AG09309 (cell line): ENCODE results near the gene EIF4H.

Experiments
- DNase-seq: peaks from one replicate; pipeline ENCODE4 v3.0.0-alpha.2; 2010; ENCODE audit warnings: low read depth
- H3K4me3 ChIP-seq: 2 replicates; pipeline ENCODE4 v1.5.1; 2011; ENCODE audit warnings: mild to moderate bottlenecking, low read depth, low read length, moderate library complexity; ENCODE audit not compliant: control insufficient read depth
- TF ChIP-seq, protein P1 (sequence below): IDR thresholded peaks from 2 replicates; pipeline ENCODE4 v1.5.1; 2011; ENCODE audit warnings: mild to moderate bottlenecking, low read depth, low read length, inconsistent platforms; ENCODE audit not compliant: insufficient read depth, control insufficient read depth; ENCODE audit errors: missing control alignments

Gene EIF4H

DNA sequence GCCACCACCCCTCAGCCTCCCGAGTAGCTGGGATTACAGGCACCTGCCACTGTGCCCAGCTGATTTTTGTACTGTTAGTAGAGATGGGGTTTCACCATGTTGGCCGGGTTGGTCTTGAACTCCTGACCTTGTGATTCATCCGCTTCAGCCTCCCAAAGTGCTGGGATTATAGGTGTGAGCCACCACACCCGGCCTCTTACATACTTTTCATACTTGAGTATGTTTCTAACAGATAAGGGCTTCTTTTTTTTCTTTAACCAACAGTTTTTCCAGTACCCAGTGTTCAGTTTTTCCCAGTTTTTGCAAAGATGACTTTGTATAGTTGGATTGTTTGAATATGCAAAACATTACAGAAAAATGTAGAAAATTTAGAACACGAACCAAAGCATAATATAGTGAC lies 7.7 kb downstream of the EIF4H start:
- no peak for DNase-seq
- no peak overlapping the region for H3K4me3 ChIP-seq
- TF ChIP-seq, protein P1, sequence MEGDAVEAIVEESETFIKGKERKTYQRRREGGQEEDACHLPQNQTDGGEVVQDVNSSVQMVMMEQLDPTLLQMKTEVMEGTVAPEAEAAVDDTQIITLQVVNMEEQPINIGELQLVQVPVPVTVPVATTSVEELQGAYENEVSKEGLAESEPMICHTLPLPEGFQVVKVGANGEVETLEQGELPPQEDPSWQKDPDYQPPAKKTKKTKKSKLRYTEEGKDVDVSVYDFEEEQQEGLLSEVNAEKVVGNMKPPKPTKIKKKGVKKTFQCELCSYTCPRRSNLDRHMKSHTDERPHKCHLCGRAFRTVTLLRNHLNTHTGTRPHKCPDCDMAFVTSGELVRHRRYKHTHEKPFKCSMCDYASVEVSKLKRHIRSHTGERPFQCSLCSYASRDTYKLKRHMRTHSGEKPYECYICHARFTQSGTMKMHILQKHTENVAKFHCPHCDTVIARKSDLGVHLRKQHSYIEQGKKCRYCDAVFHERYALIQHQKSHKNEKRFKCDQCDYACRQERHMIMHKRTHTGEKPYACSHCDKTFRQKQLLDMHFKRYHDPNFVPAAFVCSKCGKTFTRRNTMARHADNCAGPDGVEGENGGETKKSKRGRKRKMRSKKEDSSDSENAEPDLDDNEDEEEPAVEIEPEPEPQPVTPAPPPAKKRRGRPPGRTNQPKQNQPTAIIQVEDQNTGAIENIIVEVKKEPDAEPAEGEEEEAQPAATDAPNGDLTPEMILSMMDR = no peak

DNA sequence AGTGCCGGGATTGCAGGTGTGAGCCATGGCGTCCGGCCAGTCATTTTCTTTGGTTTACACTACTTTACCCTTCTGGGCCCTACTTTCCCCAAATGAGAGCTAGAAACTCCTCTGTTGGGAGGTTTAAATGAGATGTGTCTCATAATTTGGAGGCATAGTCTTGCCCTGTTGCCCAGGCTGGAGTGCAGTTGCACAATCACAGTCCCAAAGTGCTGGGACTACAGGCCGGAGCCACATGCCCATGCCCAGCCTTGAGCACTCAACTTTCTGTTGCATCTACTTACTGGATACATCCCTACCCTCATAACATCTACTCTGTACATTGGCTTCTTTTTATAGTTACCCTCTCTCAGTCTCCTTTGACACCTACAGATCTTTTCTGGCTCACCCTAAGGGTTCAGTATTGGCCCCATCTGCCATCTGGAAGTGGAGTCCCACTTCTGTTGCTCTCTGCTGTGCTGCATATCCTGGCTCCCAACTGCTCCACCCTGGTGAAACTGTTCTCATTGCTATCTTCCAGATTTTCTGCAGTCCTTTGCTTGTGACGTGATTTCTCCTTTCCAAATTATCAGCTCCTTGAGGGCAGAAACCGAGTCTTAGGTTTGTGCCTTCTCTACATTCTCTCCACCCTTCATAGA lies 8.4 kb downstream of the EIF4H start:
- TF ChIP-seq, protein P1 = no peak
- no peak for DNase-seq
- H3K4me3 ChIP-seq = no peak overlapping the region

DNA sequence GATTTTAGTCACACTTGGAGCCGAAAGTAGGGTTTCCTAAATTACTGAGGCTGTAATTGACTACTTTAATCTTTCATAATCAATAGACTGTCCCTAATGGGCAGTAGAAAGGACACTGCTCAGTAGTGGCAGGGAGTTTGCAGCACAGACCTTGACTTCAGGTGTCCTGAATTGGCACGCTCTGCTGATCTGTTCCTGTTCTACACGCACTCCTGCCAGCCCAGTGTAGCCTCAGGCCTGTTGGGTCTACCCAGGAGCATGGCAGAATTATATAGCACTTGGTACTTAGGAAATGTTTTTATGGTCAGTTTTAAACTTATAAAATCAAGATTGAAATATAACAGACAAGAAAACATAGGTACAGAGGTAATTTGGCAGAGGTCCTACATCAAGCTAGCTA lies 9.0 kb downstream of the EIF4H start:
- TF ChIP-seq, protein P1 = no peak
- H3K4me3 ChIP-seq = no peak overlapping the region
- DNase-seq = no peak

DNA sequence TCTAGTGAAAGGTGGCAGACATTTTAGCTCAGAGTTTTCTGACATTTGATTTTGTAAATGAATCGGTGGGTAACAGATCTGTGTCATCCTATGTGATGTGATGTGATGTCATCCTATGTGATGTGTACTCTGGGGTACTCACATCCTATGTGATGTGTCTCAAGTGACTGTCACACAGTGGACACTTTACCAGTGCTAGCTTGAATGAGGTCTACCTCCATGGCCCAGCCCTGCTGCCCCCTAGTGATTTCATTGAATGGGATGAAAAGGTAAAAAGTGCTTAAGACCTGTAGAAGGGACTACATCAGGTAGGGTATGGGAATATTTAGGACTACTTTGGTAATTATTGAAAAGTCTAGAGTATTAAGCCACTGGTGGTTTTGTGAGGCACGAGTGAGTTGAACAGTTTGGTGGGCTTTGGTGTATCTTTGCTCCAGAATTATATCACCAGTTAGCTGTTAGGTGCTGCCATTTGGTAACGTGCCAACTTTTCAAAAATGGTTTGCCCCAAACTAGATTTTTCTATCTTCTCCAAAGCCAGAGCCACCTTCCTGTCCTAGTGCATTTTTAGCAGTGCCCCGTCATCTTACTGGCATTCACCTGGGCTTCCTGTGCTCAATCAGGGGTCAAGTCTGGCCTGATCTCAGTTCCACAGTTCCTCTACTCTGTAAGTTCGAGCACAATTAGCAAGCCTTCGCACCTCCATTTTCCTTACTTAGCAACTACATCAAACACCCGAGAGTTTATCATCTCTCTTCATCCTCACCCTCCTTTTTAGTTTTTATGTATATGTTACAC lies 9.7 kb downstream of the EIF4H start:
- no peak overlapping the region for H3K4me3 ChIP-seq
- DNase-seq = no peak
- TF ChIP-seq, protein P1 = peak; percentile 26

DNA sequence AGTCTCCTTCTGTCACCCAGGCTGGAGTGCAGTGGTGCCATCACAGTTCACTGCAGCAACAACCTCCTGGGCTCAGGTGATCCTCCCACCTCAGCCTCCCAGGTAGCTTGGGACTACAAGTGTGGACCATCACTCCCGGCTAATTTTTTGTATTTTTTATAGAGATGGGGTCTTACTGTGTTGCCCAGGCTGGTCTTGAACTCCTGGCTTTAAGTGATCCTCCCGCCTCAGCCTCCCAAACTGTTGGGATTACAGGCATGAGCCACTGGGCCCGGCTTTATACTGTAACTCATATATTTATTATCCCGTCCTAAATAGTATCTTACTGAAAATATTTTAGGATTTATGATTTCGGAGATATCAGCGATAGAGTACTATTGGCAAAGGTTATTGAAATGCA lies 10.9 kb downstream of the EIF4H start:
- H3K4me3 ChIP-seq = no peak overlapping the region
- TF ChIP-seq, protein P1 = no peak
- DNase-seq = no peak

DNA sequence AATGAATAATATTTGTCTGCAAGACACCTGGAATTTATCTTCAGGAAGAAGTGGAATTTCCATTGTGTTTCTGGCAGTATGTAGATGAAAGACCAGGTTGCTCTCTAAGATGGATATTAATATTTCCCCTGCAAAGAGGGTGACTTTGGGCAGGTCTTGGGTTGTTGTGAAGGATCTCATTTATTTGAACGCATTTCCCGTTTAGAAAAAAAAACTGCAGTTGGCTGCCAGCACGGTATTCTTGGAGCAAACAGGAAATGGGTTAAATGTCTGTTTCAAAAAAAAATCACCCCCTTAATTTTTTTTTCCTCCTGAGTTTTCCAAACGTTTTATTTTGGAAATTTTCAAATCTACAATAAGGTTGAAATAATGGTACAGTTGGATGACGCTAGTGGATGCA lies 11.5 kb downstream of the EIF4H start:
- TF ChIP-seq, protein P1 = no peak
- no peak for DNase-seq

More for the DNA sequence above, 11.5 kb downstream of the EIF4H start:
- no peak overlapping the region for H3K4me3 ChIP-seq
